CMK (cell line): ENCODE data around the gene CPTP.

Experiments used
- DNase-seq: peaks from one replicate; pipeline ENCODE4 v3.0.0-alpha.2; 2010; ENCODE audit warnings: low read depth

The CPTP gene

DNA sequence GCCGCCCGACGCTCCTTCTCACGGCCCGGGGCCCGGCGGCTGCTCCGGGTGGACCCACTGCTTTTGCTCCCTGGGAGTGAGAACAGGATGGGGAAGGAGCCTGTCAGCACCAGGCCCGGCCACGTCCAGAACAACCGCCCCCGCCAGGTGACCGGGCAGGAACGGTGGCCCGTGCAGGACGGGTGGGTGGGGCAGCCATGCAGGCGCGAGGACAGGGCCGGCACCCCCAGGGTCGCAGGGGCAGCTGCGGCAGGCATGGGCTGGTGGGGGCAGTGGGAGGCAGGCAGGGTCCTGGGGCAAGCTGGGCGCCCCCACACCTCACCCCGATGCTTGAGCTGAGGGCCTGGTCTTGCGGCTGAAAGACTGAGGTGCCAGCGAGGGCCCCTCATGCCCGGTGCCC lies 11.8 kb downstream of the CPTP start:
- no peak for DNase-seq

DNA sequence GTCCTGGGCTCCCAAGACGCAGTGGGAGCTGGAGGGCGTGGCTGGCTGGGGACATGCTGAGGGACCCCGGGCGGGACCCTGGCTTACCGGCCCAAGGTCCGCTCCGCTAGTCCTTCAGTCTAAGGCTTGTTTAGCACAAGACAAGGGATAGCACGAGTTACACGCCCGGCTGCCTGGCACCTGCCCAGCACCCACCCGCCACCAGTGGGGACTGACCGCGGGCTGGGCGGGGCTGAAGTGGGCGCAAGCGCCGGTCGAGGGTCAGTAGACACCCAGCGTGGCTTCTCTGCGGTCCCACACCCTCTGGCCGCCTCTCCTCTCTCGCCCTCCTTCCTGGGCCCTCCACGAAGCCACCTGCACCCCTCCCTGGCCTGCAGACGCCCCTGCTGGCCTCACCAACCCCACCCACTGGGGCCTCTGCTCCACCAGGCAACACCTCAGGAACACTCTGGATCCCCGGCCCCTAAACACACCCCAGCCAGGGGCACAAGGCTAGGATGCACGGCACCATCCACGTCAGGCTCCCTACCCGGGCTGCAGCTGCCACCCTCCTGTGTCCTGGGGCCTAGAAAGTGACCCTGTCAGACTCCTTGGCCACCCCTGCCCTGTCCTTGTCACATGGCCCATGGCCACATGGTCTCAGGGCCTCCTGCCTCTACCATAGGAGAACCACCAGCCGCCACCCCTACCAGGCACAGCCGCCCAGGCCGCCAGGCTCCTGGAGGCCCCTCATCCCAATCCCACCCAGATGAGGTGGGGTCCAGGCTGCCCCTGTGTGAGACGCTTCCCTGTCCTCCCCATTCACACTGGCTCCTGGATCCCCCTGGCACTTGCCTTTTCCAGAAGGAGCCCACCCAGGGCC lies 12.6 kb downstream of the CPTP start:
- no peak for DNase-seq

DNA sequence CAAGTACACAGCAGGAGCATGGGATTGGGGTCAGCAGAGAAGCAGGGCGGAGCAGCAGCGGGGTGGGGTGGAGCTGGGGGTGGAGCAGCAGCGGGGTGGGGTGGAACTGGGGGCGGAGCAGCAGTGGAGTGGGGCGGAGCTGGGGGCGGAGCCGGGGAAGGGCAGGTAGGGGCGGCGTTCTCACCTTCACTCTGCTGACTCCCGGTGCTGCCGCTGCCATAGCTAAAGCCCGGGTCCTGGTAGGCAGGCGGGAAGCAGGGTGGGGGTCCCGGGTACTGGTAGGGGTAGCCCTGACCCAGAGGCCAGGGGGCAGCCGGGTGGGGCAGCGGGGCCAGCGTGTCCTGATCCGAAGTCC lies 13.2 kb downstream of the CPTP start:
- DNase-seq, result no peak

DNA sequence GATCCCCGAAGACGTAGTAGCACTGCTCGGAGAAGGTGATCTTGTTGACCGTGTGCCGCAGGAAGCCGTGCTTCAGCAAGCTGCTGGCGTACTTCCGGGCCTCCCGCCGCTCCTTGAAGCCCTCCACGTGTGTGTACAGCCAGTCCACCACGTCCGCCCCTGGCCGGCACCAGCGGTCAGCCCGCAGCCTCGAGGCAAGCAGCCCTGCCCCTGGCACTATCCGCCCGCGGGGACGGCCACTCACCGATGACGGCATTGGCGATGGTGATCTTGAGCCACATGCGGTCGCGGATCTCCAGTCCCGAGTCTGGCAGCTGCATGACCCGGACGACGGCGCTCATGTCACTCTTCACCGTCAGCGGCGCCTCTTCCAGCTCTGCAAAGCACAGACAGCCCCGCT lies 13.7 kb downstream of the CPTP start:
- no peak for DNase-seq

DNA sequence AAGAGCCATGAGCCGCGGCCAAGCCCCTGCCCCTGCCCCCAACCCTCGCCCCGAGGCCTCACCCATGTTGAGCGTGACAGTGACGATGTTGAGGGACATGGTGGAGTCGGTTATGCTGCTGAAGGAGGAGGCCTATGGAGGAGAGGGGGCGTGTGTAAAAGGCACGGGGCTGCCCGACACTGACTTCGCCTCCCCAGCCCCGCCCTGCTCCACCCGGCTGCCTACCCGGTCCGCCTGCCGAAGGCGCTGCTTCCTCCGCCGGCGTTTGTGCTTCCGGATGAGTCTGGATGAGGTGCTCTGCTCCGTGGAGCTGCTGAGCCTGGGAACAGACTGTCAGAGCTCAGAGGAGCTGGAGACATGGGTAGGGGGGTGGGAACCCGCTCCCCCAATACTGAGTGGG lies 15.6 kb downstream of the CPTP start:
- DNase-seq, result no peak

DNA sequence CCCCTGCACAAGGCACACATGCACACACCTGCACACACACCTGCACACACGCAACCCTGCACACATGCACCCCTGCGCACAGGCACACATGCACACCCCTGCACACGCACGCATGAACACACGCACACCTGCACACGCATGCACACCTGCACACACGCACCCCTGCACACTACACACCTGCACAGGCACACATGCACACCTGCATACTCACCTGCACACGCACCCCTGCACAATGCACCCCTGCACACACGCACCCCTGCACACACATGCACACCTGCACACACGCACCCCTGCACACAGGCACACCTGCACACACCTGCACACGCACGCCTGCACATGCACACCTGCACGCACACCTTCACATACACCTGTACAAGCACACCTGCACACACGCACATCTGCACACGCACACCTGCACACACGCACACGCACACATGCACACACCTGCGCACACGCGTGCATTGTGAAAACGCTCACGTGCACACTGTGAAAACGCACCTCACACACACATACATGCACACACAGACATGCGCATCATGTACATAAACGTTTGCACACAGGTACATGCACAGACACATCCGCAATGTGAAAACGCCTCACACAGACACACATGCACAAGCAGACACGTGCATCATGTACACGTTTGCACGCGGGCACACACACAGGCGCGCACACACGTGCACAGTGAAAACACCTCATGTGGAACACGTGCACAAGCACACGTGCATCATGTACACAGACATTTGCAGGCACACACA lies 16.4 kb downstream of the CPTP start:
- DNase-seq, result no peak

DNA sequence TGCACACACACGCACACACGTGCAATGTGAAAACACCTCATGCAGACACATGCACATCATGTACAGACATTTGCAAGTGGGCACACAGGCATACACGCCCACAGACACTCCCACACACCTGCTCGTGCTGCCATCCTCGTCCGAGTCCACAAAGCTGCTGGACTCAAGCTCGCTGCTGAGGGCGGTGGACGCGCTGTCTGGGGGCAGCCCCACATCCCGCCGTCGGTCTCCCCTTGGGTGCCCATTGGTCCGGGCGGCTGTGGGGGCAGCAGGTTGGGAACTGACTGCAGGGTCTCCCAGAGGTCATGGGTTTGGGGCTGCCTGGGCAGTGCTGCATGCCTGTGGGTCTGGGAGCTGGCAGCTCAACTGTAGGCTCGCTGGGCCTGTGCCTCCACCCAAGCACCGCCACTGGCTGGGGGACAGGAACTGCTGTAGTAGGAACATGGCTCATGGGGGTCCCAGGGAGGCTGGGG lies 17.0 kb downstream of the CPTP start:
- DNase-seq, result no peak

DNA sequence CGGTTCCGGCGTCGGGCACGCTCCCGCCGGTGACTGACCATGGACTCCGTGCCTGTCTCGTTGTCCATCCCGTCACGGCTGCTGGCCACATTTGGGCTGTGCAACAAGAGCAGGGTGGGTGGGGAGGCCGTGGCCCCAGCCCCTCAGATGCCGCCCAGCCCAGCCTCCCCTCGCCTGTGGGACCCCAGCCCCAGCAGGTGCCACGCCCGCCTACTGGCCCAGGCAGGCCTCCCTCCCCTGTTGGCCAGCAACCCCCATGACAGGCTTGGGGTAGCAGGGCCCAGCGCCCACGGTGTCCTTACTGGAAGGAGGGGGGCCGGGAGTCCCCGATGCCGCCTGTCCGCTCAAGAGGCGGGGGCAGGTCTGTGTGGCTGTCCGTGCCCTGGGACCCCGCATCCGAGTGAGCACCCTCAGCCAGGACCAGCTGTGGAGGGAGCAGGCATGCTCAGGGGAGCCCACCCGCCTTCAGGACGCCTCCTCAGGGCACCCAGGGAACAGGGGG lies 17.5 kb downstream of the CPTP start:
- DNase-seq, result no peak

DNA sequence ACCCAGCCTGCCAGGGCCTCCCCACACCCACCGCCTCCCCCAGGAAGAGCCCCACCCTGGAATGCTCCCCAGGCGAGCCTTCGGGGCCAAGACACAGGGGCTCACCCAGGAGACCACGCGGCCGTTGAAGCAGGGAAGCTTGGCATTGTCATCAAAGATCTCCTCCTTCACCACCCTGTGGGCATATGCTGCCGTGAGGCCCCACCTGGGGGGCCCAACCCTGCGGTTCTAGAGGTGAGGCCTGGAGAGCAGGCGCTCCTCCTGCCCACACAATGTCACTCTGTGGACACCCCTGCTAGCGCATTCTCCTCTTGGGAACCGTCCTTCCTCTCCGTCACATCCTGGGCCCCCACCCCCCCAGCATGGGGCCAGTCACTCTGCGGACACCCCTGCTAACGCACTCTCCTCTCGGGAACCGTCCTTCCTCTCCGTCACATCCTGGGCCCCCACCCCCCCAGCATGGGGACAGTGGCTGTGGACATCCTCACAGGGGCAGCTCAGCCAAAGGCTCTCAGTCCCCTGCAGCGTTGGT lies 18.0 kb downstream of the CPTP start:
- no peak for DNase-seq

DNA sequence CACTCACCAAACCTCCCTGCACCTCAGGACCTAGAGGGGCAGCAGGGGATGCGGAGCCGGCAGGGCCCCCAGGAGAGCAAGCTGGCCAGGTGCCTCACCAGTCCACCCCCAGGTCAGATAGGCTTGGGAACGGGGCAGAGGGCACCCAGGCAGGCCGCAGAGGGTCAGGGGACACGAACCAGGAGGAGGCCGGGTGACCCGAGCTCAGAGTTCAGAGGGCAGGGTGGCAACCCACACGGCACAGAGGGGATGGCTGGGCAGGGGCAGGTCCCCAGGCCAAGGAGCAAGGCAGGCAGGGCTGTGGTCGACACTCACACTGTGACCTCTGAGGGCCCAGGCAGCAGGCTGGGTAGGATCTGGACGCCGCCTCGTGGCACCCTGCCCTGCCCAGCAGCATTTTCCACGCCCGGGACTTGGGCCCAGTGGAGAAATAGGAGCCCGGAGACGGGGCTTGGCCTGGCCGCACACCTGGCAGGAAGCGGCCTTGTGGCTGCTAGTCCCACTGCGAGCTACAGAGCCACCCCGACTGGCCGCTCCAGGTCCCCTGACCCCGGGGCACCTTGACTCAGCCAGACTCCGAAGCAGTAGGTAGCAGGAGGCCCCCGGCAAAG lies 19.3 kb downstream of the CPTP start:
- DNase-seq, result no peak

DNA sequence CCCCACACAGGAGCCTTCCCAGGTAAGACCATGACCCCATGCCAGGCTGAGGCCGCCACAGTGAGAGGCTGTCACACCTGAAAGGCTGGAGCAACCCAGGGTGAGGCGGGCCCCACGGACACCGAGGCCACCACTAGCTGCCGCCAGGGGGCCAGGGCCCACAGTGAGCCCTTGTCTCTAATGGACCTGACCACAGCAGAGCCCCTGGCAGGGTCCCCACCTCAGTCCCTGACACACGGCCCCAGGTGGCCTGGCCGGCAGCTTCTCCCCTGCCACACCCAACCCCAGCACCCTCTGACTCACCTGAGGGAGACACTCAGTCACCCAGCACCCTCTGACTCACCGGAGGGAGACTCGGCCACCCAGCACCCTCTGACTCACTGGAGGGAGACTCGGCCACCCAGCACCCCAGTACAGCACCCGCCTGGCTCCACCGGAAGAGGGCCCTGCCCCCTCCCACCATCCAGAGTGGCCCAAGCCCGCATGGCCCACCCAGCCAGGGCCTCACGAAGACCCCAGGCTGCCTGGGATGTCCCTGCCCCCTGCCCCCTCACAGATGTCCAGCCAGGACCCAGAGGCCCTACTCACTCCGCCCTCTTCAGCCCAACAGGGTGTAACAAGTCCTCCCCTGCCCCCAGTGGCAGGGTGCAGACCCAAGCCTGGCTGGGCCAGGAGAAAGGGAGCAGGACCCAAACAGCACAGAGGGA lies 20.2 kb downstream of the CPTP start:
- no peak for DNase-seq

DNA sequence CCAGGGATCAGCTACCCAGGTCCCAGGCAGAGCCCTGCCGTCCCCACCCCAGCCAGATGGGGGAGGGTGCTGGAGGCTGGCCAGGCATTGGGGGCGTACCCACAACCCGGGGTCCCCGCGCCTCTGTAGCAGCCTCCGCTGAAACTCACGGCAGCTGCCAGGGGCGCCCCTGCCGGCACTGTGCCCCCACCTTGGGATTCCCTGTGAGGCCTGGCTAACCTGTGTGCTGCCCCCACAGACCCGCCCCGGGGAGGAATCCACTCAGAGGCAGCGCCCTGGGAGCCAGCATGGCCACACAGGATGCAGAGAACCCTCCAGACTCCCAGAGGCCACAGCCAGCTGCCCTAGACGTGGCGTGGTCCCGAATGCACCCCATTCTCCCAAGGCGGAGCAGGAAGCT lies 20.8 kb downstream of the CPTP start:
- DNase-seq, result no peak

DNA sequence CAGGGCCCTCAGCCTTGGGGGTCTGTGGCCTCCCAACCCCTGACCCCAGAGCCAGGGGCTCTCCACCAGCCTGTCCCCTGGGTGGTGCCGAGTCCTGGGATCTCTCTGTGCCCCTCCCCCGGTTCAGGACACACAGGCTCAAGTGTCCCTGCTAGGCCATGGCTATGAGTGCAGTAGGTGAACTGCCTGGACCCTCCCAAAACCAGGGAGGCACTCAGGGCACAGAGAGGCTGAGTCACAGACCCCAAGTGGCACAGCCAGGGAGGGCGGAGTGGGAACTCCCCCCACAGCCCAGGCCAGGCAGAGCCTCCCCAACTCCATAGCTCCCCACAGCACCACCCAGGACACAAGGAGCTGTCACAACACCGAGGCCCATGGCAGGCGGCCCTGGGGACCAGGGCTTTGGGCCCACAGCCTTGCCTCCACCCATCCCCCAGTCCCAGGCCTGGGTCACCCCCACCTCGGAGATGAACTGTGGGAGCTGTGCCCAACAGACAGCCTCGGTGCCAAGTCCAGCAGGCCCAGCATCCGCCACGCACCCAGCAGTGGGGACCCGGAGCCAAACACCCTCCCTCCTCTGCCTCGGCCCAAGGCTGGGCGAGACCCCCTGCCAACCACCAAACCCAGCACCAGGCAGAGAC lies 21.4 kb downstream of the CPTP start:
- no peak for DNase-seq

DNA sequence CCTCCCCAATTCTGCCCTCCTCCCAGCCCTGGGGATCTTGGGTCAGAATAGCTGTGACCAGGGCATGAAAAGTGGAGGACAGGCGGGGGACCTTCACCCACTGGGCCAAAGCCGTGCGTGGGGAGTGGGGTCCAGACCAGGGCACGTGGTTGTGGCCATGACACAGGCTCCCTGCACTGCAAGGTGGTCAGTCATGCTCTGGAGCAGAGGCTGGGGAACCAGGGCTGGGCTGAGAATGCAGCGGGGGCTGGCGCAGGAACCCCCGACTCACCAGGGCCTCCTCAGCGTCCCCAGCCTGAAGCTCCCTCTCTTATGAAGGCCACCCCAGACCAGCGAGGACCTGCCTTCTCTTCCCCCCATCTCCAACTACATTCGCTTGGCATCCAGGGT lies 21.9 kb downstream of the CPTP start:
- DNase-seq, result no peak

DNA sequence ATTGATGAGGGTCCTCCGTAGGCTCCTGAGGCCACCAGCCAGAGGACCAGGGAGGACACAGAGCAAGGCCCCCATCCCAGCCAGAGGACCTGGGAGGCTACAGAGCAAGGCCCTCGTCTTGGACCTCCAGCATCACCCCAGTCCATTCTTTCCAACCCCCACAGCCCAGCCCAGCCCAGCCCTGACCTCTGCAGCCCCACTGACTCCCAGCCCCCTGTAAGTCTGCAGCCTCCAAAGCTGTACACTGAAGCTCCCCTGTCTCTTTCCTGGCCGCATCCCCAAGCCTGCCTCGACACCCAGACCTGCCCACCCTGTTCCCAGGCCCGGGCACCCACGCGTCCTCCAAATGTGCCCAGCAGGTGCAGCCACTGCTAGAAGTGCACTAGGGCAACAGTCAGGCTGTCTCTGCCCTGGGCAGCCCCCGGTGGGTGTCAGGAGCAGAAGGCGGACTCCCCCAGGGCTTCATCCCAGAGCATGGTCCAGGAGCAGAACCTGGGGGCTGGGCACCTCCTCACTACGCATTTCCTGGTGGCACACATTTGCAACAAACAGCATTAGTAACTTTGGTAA lies 22.5 kb downstream of the CPTP start:
- DNase-seq, result no peak

DNA sequence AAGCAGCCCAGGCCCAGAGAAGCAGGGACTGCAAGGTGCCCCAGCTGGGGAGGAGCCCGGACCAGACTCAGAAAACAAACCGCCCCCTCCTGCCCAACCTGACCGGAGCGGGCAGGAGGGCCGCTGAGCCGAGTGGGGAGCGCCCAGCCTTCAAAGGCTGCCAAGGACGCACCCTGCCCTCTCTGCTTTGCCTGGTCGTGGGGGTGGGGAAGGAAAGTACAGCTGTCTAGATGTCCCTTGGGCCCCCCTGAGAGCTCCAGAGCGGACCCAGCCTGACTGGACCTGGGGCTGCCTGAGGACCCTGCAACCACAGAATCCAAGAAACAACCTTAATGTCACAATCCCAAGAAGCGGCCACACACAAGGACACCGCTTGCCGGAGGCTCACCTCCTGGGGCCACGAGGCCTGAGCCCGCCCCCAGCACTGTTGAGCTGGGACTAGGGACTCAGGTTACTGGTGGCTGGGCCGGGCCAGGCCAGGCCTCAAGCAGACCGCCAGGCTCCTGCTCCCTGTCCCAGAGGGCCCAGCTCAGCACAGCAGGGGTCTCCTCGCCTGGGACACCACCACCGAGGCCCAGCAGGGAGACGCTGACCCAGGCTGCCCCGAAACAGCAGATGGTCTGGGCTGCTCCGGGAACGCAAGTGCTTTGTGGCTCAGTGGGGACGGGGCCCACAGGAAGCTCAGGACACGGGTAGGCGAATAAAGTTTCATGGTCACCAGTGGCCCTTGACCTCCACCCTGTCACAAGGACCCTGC lies 23.2 kb downstream of the CPTP start:
- DNase-seq, result no peak

DNA sequence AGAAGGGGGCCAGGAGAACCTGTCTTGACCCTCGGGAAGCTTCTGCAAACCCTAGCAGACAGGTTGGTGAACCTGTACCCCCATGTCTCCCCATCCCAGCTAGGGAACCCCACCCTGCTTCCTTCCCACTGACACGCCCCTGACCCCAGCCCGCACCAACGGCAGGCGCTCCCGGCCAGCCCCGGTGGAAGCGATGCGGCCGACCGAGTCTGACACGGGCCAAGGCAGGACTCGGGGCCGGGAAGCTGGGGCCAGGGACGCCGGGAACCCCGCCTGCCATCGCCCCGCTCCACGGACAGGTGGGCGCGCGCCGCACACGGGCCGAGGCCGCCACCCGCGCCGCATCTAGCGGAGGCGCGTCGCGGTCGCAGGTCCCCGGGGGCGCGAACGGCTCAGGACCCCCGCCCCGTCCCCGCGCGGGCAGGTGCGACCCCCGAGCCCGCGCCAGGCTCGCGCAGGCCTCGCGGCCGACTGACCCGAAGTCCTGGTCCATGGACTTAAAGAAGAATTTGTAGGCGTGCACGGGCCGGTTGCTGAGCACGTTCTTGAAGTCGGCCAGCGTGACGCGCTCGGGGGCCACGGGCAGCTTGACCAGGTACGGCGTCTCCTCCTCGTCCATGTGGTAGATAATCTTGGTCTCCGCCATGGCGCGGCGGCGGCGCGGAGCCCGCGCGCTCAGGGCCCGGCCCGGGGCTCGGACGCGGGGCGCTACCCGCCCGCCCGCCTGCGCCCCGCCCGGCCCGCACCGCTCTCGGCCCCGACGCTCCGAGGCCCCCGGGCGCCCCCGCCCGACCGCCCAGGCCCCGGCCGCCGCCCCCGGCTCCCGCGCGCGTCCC lies 24.0 kb downstream of the CPTP start:
- no peak for DNase-seq

DNA sequence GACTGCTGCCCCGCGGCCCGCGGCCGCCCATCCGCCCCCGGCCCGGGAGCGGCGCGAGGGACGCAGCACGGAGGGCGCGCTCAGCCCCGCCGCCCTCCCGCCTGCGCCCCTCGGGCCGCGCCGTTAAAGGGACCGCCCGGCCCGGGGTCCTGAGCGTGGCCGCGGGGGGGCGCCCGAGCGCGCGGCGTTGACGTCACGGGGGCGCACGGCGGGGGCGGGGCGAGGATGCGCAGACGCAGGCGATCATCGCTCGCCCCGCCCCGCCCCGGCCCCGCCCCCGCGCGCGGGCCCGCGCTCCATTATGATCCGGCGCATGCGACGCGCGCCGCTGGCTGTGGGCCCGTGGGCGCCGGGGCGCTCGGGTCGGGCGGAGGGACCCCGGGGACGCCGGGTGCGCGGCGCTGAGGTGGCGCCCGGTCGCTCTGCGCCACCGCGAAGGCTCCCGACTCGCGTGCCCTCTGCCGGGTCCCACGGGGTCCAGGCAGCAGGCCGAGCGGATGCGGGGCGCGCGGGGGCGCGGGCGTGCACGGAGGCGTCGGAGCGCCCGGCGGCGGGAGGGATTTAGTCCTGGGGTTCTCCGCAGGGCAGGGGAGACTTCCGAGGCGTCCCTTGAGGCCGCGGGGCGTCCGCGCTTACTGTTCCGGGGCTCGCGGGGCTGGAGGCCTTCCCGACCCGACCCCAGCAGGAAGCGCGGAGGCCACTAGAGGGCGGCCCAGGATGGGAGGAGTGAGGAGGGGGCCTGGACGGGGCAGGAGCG lies 24.8 kb downstream of the CPTP start, which contains the start of gene DVL1:
Gene DVL1 (minus strand): TSS at position 163 of the 757 bp plus-strand sequence. CDS start 353 bp downstream, outside the sequence.
- DNase-seq, result peak; percentile 66
